Activated CD8-positive, alpha-beta memory T cell treated with anti-CD3 and anti-CD28 coated beads, Interleukin-2, amount 50 U/mL, for 1 hour (primary cell): ENCODE results near the gene LRRC8B.
"Not testable (repeated sequence)": the region's sequence is repeated elsewhere in the genome, so short reads cannot be mapped to it uniquely, and the experiment has no call there.

ENCODE experiments used
- DNase-seq: peaks from one replicate; pipeline ENCODE4 v3.0.0-alpha.2; 2020; ENCODE audit errors: extremely low read depth

The LRRC8B gene

DNA sequence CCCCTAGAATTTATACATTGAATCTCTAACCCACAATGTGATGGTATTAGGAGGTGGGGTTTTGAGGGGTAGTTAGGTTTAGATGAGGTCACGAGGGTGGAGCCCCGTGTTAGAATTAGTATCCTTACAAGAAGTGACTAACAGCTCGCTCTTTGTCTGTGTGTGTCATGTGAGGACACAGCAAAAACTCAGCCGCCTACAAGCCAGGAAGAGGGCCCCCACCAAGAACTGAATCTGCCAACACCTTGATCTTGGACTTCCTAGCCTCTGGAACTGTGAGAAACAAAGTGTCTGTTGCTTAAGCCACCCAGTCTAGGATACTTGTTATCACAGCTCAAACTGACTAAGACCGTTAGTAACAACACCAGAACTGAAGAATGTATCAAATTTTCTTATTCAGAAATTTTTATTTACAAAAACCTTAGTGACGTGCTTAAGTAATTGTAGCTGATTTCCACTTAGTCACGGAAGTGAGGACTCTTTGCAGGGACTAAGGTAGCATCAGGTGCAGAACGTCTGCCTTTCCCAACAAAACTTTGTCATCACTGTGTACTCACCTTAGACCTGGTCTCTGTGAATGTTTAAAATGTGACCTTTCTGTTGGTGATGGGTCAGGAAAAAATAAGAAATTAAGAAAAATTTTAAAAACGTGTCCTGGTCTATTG is 83.8 kb downstream of the LRRC8B start:
- DNase-seq: peak; percentile 65

- no peak for DNase-seq
Observed at GRCh38 chr1:89608984-89609725, 84.5 kb downstream of the LRRC8B start.

DNA sequence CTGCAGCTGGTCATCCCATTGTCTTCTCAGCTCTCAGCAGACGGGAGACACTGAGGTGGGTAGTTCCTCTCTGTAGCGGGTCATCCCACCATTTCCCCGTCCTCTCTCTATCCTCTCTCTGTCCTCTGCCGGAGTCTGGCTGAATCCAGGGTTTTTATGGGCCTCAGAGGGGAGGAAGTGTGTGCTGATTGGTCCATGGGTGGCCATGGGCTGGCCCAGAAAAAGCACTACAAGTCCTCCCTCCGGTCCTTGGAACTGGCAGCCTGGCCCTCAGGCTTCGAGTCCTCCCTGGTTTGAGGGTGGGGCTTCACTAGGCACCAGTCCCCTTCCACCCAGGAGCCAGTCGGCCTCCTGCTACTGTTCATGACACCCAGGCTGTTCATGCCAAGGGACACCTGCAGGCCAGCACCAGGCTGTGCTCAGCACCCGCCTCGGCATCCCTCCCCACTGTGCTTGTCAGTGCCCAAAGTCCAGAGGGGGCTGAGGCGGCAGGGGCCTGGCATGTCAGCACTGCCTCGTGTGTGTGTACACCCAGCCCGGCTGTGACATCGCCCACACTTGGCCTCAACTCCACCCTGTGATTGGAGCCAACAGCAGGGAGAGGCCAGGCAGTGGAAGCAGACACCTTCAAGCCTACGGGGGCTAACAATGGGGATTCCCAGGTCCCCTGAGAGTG is 85.3 kb downstream of the LRRC8B start:
- DNase-seq: no peak

DNA sequence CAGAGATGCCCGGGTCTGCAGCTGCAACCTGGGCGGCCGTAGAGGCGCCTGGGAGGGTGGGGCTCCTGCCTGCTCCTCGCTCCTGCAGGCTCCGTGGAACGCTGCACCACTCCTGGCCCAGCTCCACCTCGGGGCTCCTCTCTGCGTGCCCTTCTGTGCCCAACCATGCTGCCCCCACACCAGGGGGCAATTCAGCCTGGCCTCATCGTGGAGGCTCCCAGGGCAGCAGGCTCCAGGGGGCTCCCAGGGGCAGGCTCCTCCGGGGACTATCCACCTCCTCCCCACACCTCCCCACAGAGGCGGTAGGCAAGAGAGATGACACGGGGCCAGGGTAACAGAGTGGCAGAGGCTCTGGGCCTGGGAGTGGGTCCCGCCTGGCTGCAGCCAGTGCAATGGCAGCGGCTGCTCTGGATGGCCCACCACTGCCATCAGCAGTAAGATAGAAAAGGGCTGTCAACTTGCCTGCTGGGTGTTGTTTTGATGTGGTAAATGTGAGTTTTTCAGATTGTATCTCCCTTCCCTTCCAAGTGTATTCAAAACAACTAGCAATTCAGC is 85.9 kb downstream of the LRRC8B start:
- no peak for DNase-seq

DNA sequence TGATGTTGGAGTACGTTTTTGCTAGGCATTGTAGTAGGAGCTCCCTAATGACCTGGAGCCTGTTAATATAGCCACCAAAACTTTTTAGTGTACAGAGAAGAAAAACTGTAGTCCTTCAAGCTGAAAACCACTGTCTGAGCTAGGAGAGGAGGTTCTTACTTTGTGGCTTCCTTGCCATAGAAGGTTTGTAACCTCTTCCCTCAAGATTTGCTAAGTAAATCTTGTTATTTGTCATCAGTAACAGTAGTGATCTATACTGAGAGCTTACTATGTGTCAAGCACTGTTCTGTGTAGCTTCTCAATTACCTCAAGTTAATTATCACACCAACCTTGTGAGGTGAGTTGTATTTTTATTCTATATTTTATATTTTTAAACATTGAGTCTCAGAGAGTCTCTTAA is 87.1 kb downstream of the LRRC8B start:
- DNase-seq: no peak

GRCh38 chr1:89613928-89614327 is 89.3 kb downstream of the LRRC8B start:
- DNase-seq: no peak

- DNase-seq: no peak
Observed at GRCh38 chr1:89615676-89616598, 91.3 kb downstream of the LRRC8B start.

- DNase-seq: no peak
Observed at GRCh38 chr1:89616844-89617627, 92.4 kb downstream of the LRRC8B start.

- no peak for DNase-seq
Observed at GRCh38 chr1:89620664-89621063, 96.0 kb downstream of the LRRC8B start.

- no peak for DNase-seq
Observed at GRCh38 chr1:89622895-89623294, 98.3 kb downstream of the LRRC8B start.

- no peak for DNase-seq
Observed at GRCh38 chr1:89624314-89624713, 99.7 kb downstream of the LRRC8B start.

GRCh38 chr1:89624715-89625323 is 100.2 kb downstream of the LRRC8B start:
- no peak for DNase-seq

- DNase-seq: no peak
Observed at GRCh38 chr1:89627596-89627962, 103.0 kb downstream of the LRRC8B start.

DNA sequence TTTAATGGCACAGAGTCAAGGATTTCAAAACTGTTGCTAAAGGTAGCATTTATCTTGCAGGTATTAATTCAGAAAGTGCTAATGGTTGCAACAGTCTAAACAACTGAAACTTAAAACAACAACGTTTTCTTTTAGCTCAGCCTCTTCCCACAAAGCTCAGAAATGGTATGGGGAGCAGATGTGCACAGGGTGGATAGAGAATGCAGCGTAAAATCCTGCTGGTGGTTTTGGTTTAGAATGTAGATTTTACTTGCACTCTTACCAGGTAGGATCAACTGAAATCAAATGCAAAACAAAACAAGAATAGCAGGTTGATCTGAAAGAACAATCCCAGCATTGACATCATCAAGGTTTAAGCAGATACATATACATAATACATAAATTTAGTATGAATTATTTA is 104.5 kb downstream of the LRRC8B start:
- DNase-seq: no peak

GRCh38 chr1:89629600-89629999 is 105.0 kb downstream of the LRRC8B start:
- DNase-seq: not testable (repeated sequence)

DNA sequence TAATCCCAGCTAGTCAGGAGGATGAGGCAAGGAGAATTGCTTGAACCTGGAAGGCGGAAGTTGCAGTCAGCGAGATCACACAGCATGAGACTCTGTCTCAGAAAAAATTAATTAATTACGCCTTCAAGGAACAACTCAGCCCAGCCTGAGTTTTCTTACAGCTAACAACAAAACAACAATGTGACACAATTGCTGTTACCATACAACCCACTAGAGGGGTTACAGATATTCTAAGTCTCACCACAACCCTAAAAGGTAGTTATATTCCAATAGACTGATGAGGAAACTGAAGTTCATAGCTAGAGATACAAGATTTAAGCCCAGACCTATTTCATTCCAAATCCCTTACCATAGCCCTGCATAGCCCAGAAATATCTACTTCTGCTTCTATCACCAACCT is 105.4 kb downstream of the LRRC8B start:
- no peak for DNase-seq

DNA sequence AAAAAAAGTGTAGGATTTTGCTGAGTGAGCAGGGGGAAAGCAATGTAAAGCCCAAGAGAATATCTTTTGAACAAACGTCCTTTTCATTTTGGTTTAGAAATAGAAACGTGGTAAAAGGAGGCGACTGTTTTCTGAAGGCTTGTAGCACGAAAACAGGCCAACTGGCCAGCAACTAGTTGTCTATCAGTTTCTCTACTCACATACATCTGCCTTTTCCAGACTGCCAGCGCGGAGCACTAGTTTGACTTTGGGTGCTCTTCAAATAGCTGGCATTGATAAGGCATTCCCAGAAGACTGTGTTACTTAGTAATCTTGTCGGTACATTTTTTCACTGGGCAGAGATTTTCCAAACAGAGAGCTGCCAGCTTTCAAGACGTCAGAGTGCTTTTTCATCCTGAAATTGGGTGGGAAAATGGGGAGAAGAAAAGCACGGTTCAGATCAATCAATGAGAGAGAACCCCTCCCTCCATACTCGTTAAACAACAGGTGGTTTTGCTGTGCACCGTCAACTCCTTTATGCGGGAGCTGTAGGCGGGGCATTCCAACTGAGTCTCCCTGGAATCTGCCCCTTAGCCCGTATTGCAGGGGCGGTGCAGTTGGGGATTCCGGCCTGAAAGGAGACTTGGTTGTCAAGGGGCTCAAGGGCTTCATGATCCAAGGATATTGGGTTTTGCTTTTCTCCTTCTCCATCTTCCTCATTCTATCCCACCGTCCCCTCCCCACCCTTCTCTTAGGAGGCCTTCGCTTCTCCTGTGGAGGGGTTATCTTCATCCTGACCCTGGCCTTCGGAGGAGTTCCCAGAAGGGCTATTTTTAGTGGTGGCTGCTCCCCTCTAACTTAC is 107.4 kb downstream of the LRRC8B start:
- no peak for DNase-seq

DNA sequence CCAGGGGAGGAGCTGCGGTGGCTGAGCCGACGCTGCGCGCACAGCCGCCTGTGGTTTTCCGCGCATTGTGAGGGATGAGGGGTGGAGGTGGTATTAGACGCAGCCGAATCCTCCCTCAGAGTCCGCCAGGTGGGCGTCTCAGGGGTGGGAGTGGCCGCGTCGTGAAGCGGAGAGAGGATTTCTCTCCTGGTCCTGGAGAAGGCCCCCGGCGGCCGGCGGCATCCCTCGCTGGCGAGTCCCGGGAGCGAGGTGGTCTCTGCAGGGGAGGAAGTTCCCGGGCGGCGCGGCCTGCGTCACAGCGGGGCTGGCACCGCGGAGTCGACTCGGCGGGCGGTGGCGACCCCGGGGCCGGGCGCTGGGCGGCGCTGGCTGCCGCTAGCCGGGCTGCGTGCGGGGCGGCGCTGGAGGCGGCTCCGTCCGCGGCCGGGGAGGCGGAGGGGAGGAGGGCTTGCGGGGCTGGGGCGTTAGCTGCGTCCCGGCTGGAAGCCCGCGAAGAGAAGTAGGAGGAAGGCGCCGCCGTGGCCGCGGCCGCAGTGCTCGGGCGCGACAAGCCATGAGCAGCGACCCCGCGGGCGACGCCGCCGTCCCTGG is 108.1 kb downstream of the LRRC8B start, which contains the start of gene LRRC8C:
Gene LRRC8C, plus strand, starts transcription at position 464 of the 591 bp plus-strand sequence. CDS start 53,354 bp downstream, outside the sequence.
- DNase-seq: peak; percentile 65

GRCh38 chr1:89633248-89633799 is 108.7 kb downstream of the LRRC8B start:
- DNase-seq: no peak
